IMR-90 (cell line): Measurements from ENCODE around the gene NEK8. TPM values are rescaled to one million over a fixed set of nuclear protein-coding genes. Genes with fewer than 3 reads are reported as not detected.

Source experiments
- ATAC-seq: fragments of 200-7000 bp; cut with Tn5 transposase; 2 replicates; pipeline ENCODE4 v1.9.1; 2020; ENCODE audit warnings: low read depth, mild to moderate bottlenecking, moderate library complexity
- BruUV-seq: library from RNA; stranded (reverse); fragments of 400-500 nt; replicated peaks from 2 replicates; lab custom pipeline; 2021; lab: Mats Ljungman, UMichigan
- CTCF ChIA-PET: fragments of 300-600 bp; formaldehyde crosslinking; extraction: SDS; loops from one replicate; lab custom pipeline; 2021; ENCODE audit warnings: antibody characterized with exemption; lab: Yijun Ruan, JAX
- POLR2A ChIA-PET: fragments of 300-600 bp; sonication (Branson Sonifier 250); formaldehyde crosslinking; loops from one replicate; lab custom pipeline; 2022; ENCODE audit warnings: antibody characterized with exemption; ENCODE audit not compliant: unreplicated experiment; lab: Charles Lee
- DNase-seq: peaks from one replicate; pipeline ENCODE4 v3.0.0; 2013
- H2AFZ ChIP-seq: replicated peaks from 2 replicates; pipeline ENCODE3; 2013; ENCODE audit warnings: low read length, mild to moderate bottlenecking; ENCODE audit not compliant: poor library complexity
- H2AK5ac ChIP-seq: 2 replicates; pipeline ENCODE4 v1.6.1; 2013; ENCODE audit warnings: low read depth, low read length, inconsistent platforms
- H2AK9ac ChIP-seq: replicated peaks from 2 replicates; pipeline ENCODE3; 2013; ENCODE audit warnings: mild to moderate bottlenecking, low read depth, low read length, moderate library complexity; ENCODE audit not compliant: poor library complexity
- H2BK120ac ChIP-seq: 2 replicates; pipeline ENCODE4 v1.6.1; 2013; ENCODE audit warnings: low read depth, low read length, inconsistent platforms
- H2BK15ac ChIP-seq: 3 replicates; pipeline ENCODE4 v1.6.1; 2013; ENCODE audit warnings: low read depth, low read length, inconsistent platforms
- H2BK20ac ChIP-seq: 2 replicates; pipeline ENCODE4 v1.6.1; 2013; ENCODE audit warnings: low read depth, mild to moderate bottlenecking, inconsistent platforms, low read length, moderate library complexity
- H2BK5ac ChIP-seq: 2 replicates; pipeline ENCODE4 v1.6.1; 2013; ENCODE audit warnings: mild to moderate bottlenecking, low read depth, low read length, inconsistent platforms; ENCODE audit not compliant: poor library complexity, severe bottlenecking
- H3K14ac ChIP-seq: replicated peaks from 2 replicates; pipeline ENCODE4 v1.6.1; 2013; ENCODE audit warnings: low read depth, low read length, inconsistent platforms
- H3K18ac ChIP-seq: 2 replicates; pipeline ENCODE4 v1.6.1; 2013; ENCODE audit warnings: low read depth, low read length, control low read depth
- H3K23ac ChIP-seq: 2 replicates; pipeline ENCODE4 v1.6.1; 2013; ENCODE audit warnings: low read depth, low read length, inconsistent platforms
- H3K27ac ChIP-seq: 2 replicates; pipeline ENCODE4 v1.5.1; 2013; ENCODE audit warnings: mild to moderate bottlenecking, control low read depth, low read length; ENCODE audit not compliant: insufficient read depth
- H3K27me3 ChIP-seq: 2 replicates; pipeline ENCODE4 v1.6.1; 2013; ENCODE audit warnings: low read length; ENCODE audit not compliant: control insufficient read depth, insufficient read depth
- H3K36me3 ChIP-seq: 2 replicates; pipeline ENCODE4 v1.6.1; 2013; ENCODE audit warnings: low read length, mixed read lengths; ENCODE audit not compliant: control insufficient read depth, insufficient read depth
- H3K4ac ChIP-seq: 2 replicates; pipeline ENCODE4 v1.6.1; 2013; ENCODE audit warnings: low read depth, low read length, inconsistent platforms
- H3K4me1 ChIP-seq: 2 replicates; pipeline ENCODE4 v1.6.1; 2013; ENCODE audit warnings: low read length, mixed read lengths; ENCODE audit not compliant: control insufficient read depth, insufficient read depth
- H3K4me2 ChIP-seq: 2 replicates; pipeline ENCODE4 v1.6.1; 2013; ENCODE audit warnings: low read depth, mild to moderate bottlenecking, control low read depth, low read length, moderate library complexity
- H3K4me3 ChIP-seq: 2 replicates; pipeline ENCODE4 v1.5.1; 2013; ENCODE audit warnings: low read depth, mild to moderate bottlenecking, control low read depth, low read length, moderate library complexity; ENCODE audit not compliant: insufficient read depth
- H3K56ac ChIP-seq: 2 replicates; pipeline ENCODE4 v1.6.1; 2013; ENCODE audit warnings: low read length, inconsistent platforms; ENCODE audit not compliant: insufficient read depth; ENCODE audit errors: extremely low read depth
- H3K79me1 ChIP-seq, 2 experiments: 2 replicates each; pipeline ENCODE4 v1.6.1; 2013; ENCODE audit warnings: low read length in 2 of 2, inconsistent platforms in 1 of 2, low read depth in 1 of 2
- H3K9ac ChIP-seq: 2 replicates; pipeline ENCODE4 v1.6.1; 2013; ENCODE audit warnings: low read depth, low read length, control low read depth
- H3K9me1 ChIP-seq: 2 replicates; pipeline ENCODE4 v1.6.1; 2013; ENCODE audit warnings: low read length, inconsistent platforms; ENCODE audit not compliant: insufficient read depth
- H3K9me3 ChIP-seq: 2 replicates; pipeline ENCODE4 v1.6.1; 2013; ENCODE audit warnings: low read length; ENCODE audit not compliant: control insufficient read depth, insufficient read depth
- H4K20me1 ChIP-seq: 2 replicates; pipeline ENCODE4 v1.6.1; 2013; ENCODE audit warnings: low read length, inconsistent platforms; ENCODE audit not compliant: insufficient read depth
- H4K5ac ChIP-seq: 2 replicates; pipeline ENCODE4 v1.6.1; 2013; ENCODE audit warnings: mild to moderate bottlenecking, low read depth, low read length, control low read depth
- H4K8ac ChIP-seq, 2 experiments: 2 replicates each; pipeline ENCODE4 v1.6.1; 2013; ENCODE audit warnings: low read depth in 2 of 2, low read length in 2 of 2, control low read depth in 1 of 2, inconsistent platforms in 1 of 2
- H4K91ac ChIP-seq: 2 replicates; pipeline ENCODE4 v1.6.1; 2013; ENCODE audit warnings: low read depth, low read length, inconsistent platforms; ENCODE audit not compliant: insufficient read depth
- BHLHE40 ChIP-seq: fragments of 150-350 bp; IDR thresholded peaks from 2 replicates; pipeline ENCODE4 v1.6.1; 2016; ENCODE audit warnings: mild to moderate bottlenecking, low read depth, low read length
- CTCF ChIP-seq: conservative IDR thresholded peaks from 2 replicates; pipeline ENCODE4 v1.5.1; 2012; ENCODE audit warnings: mild to moderate bottlenecking, low read depth, low read length, improper control_type of control experiment
- ELK1 ChIP-seq: fragments of 150-350 bp; IDR thresholded peaks from 2 replicates; pipeline ENCODE4 v1.6.1; 2016; ENCODE audit warnings: low read depth, mild to moderate bottlenecking, low read length, moderate library complexity, borderline replicate concordance
- MAFK ChIP-seq: IDR thresholded peaks from 2 replicates; pipeline ENCODE4 v1.6.1; 2012; ENCODE audit warnings: low read depth, low read length, improper control_type of control experiment
- WGBS, 2 experiments: methylation state at CpG; one replicate each; pipeline versions ENCODE4 v1.1.5 to v1.1.7; 2013; ENCODE audit warnings: missing lambda C conversion rate in 2 of 2; ENCODE audit not compliant: insufficient read length in 1 of 2; ENCODE audit errors: extremely low coverage in 2 of 2; 5-methylcytosine and 5-hydroxymethylcytosine counted together
- dilution Hi-C: fragments of 300-500 bp; cut with HindIII; formaldehyde crosslinking; loops from one replicate; pipeline ENCODE4 v1.14.3; 2018; ENCODE audit warnings: low sequenced_read_pairs; ENCODE audit not compliant: unreplicated experiment
- in situ Hi-C: fragments of 300-500 bp; cut with MboI; formaldehyde crosslinking; loops from 3 replicates; pipeline ENCODE4 v1.14.3; 2019; ENCODE audit warnings: low sequenced_read_pairs, inconsistent platforms, mixed read lengths
- intact Hi-C: fragments of 100-400 bp; cut with micrococcal nuclease; formaldehyde crosslinking; loops from 2 replicates; pipeline ENCODE4 v1.10.0; 2022
- polyA plus RNA-seq, 3 experiments: library from polyadenylated mRNA; depleted of rRNA; stranded (reverse); fragments of >200 nt; gene quantifications; 2 replicates each; pipeline ENCODE4 v1.2.3, GENCODE V29; 2012; ENCODE audit warnings: low replicate concordance in 1 of 3
- total RNA-seq: library from RNA; depleted of rRNA; stranded (reverse); fragments of >200 nt; gene quantifications from 2 replicates; pipeline ENCODE4 v1.2.3, GENCODE V29; 2012

The NEK8 gene
- total and polyA plus RNA-seq, 2 of the 4 experiments (the other 2 are of a cell fraction): 4.6 to 5.2 TPM

GRCh38 chr17:28720247-28720996 is 8.2 kb upstream of the NEK8 start:
- Histone ChIP-seq H3K18ac (peak overlapping the region; percentile 13), H3K4me1 (peaks cover 17% of the 10 kb centered on the region), H2BK120ac (no peak overlapping the region; the same call in 1 of the 2 replicates), H4K91ac (peak overlapping the region; percentile 86), H3K4ac (peak overlapping the region; percentile 94), H3K4me2 (peak overlapping the region; percentile 85), H2BK15ac (no peak overlapping the region), H4K5ac (peak overlapping the region; percentile 31), H3K27me3 (no peaks in the 10 kb centered on the region), H2AK9ac (peak overlapping the region; percentile 95), H2AK5ac (peak overlapping the region; percentile 92), H3K9me3 (no peaks in the 10 kb centered on the region), H3K27ac (peak overlapping the region; percentile 82), H2AFZ (peak overlapping the region; percentile 89), H2BK5ac (peak overlapping the region; percentile 89), H3K23ac (peak overlapping the region; percentile 66), H3K14ac (peak overlapping the region; percentile 96), H4K8ac (peak overlapping the region; percentile 60 to 96), H3K79me1 (peaks cover 13 to 62% of the 10 kb centered on the region in 2 experiments; a peak in 3 of 4 replicates), H4K20me1 (peaks cover 56% of the 10 kb centered on the region), H3K9ac (peak overlapping the region; percentile 88), H3K9me1 (peaks cover 13% of the 10 kb centered on the region; the same call in 1 of the 2 replicates), H3K36me3 (peaks cover 41% of the 10 kb centered on the region), H2BK20ac (no peak overlapping the region), H3K4me3 (peak overlapping the region; percentile 70), H3K56ac (peak overlapping the region; percentile 95)
- TF ChIP-seq ELK1 (no peak), MAFK (no peak), CTCF (peak; percentile 15; the same call in 1 of the 2 replicates), BHLHE40 (no peak)
- BruUV-seq: TSS peak; percentile 89
- intact Hi-C loops: no loop called here
- WGBS, 2 experiments: 0% methylated on average over 10 of the region's 30 CpGs; no CpG with 5 or more reads in 1 of the 2 experiments
- ChIA-PET POLR2A (interaction anchor here (1.0 to 1.5 kb wide), 2 partner anchors 10 to 231 kb away, joined by 3 to 6 read pairs; no protein-coding TSS in a partner anchor), CTCF (interaction anchor here (0.9 to 1.0 kb wide), 3 partner anchors 24 to 397 kb away, joined by 3 to 4 read pairs (median 3); no protein-coding TSS in a partner anchor)
- in situ Hi-C loops: no loop called here
- dilution Hi-C loops: no loop called here
- ATAC-seq (no peak), DNase-seq (no peak)
